HEK293 (cell line): ENCODE measurements around the gene INSYN1.

Experiments used
- CTCF ChIP-seq: fragments of 450-650 bp; formaldehyde crosslinking; IDR thresholded peaks from 2 replicates; pipeline ENCODE4 v1.5.1; 2016; ENCODE audit warnings: missing biosample characterization, missing genetic modification characterization
- OSR2 ChIP-seq: fragments of 450-650 bp; formaldehyde crosslinking; IDR thresholded peaks from 2 replicates; pipeline ENCODE4 v1.5.1; 2016; ENCODE audit warnings: missing biosample characterization, missing genetic modification characterization
- PRDM10 ChIP-seq: fragments of 450-650 bp; formaldehyde crosslinking; IDR thresholded peaks from 2 replicates; pipeline ENCODE4 v1.5.1; 2016; ENCODE audit warnings: missing biosample characterization, missing genetic modification characterization
- PRDM2 ChIP-seq: fragments of 450-650 bp; formaldehyde crosslinking; IDR thresholded peaks from 2 replicates; pipeline ENCODE4 v1.5.1; 2016; ENCODE audit warnings: missing biosample characterization, missing genetic modification characterization, borderline replicate concordance
- SP3 ChIP-seq: fragments of 450-650 bp; formaldehyde crosslinking; IDR thresholded peaks from 2 replicates; pipeline ENCODE4 v1.5.1; 2016; ENCODE audit warnings: missing biosample characterization, missing genetic modification characterization
- TRIM28 ChIP-seq: IDR thresholded peaks from 2 replicates; pipeline ENCODE4 v1.6.1; 2011; ENCODE audit warnings: low read length, control low read depth, borderline replicate concordance
- ZBTB26 ChIP-seq: fragments of 450-650 bp; formaldehyde crosslinking; optimal IDR thresholded peaks from 2 replicates; pipeline ENCODE3; 2016; ENCODE audit warnings: missing biosample characterization, mild to moderate bottlenecking, missing genetic modification characterization
- ZBTB49 ChIP-seq: fragments of 450-650 bp; formaldehyde crosslinking; IDR thresholded peaks from 2 replicates; pipeline ENCODE4 v1.5.1; 2016; ENCODE audit warnings: missing biosample characterization, missing genetic modification characterization, low read depth
- ZNF133 ChIP-seq: fragments of 450-650 bp; formaldehyde crosslinking; IDR thresholded peaks from 2 replicates; pipeline ENCODE4 v1.5.1; 2016; ENCODE audit warnings: missing biosample characterization, missing genetic modification characterization
- ZNF423 ChIP-seq: fragments of 450-650 bp; formaldehyde crosslinking; IDR thresholded peaks from 2 replicates; pipeline ENCODE4 v1.5.1; 2016; ENCODE audit warnings: missing biosample characterization, missing genetic modification characterization
- ZNF501 ChIP-seq: fragments of 450-650 bp; formaldehyde crosslinking; IDR thresholded peaks from 2 replicates; pipeline ENCODE4 v1.5.1; 2016; ENCODE audit warnings: missing biosample characterization, missing genetic modification characterization
- ZNF830 ChIP-seq: fragments of 450-650 bp; IDR thresholded peaks from 2 replicates; pipeline ENCODE4 v1.5.0; 2018; ENCODE audit warnings: missing biosample characterization, missing genetic modification characterization, low read depth, mild to moderate bottlenecking, moderate library complexity

- TF ChIP-seq CTCF (tag by site-specific recombination): no peak
- no peak for TF ChIP-seq OSR2 (tag by site-specific recombination)
- no peak for TF ChIP-seq PRDM10 (tag by site-specific recombination)
- no peak for TF ChIP-seq ZNF423
- no peak for TF ChIP-seq ZBTB49 (tag by site-specific recombination)
- no peak for TF ChIP-seq PRDM2 (tag by site-specific recombination)
- TF ChIP-seq ZNF830 (tag by site-specific recombination): no peak
- no peak for TF ChIP-seq ZBTB26 (tag by site-specific recombination)
- TF ChIP-seq TRIM28: no peak
- no peak for TF ChIP-seq ZNF501 (tag by site-specific recombination)
- no peak for TF ChIP-seq ZNF133 (tag by site-specific recombination)
- TF ChIP-seq SP3 (tag by site-specific recombination): no peak
Measured at GRCh38 chr15:73750438-73750837, 2.7 kb downstream of the INSYN1 start.
